GM10847 (cell line): ENCODE data around the gene DLGAP4.

Experiments used
- POLR2A ChIP-seq: IDR thresholded peaks from 2 replicates; pipeline ENCODE4 v1.6.1; 2011; ENCODE audit not compliant: insufficient read length; ENCODE audit errors: extremely low read depth

The DLGAP4 gene

GRCh38 chr20:36311854-36312723 is 6.0 kb downstream of the DLGAP4 start:
- no peak for TF ChIP-seq POLR2A

- no peak for TF ChIP-seq POLR2A
These were observed 6.7 kb downstream of the DLGAP4 start for GRCh38 chr20:36312724-36313441.

- TF ChIP-seq POLR2A = no peak
These were observed 7.3 kb downstream of the DLGAP4 start for GRCh38 chr20:36313476-36313875.

GRCh38 chr20:36313926-36314325 is 7.8 kb downstream of the DLGAP4 start:
- TF ChIP-seq POLR2A = no peak

- TF ChIP-seq POLR2A = no peak
These were observed 8.8 kb downstream of the DLGAP4 start for GRCh38 chr20:36314734-36315544.

GRCh38 chr20:36315545-36316351 is 9.6 kb downstream of the DLGAP4 start:
- TF ChIP-seq POLR2A = no peak

- no peak for TF ChIP-seq POLR2A
These were observed 11.5 kb downstream of the DLGAP4 start for GRCh38 chr20:36317675-36318074.

GRCh38 chr20:36318166-36318565 is 12.0 kb downstream of the DLGAP4 start:
- TF ChIP-seq POLR2A = no peak

- TF ChIP-seq POLR2A = no peak
These were observed 13.5 kb downstream of the DLGAP4 start for GRCh38 chr20:36319356-36320260.

GRCh38 chr20:36320261-36320897 is 14.2 kb downstream of the DLGAP4 start:
- TF ChIP-seq POLR2A = no peak

GRCh38 chr20:36320898-36321695 is 15.0 kb downstream of the DLGAP4 start:
- TF ChIP-seq POLR2A = no peak

- TF ChIP-seq POLR2A = no peak
These were observed 16.0 kb downstream of the DLGAP4 start for GRCh38 chr20:36322131-36322530.
